HepG2 (cell line): ENCODE measurements around the gene CDH13. TPM values are rescaled to one million over a fixed set of nuclear protein-coding genes. Genes with fewer than 3 reads are reported as not detected.

ENCODE experiments used
- ATAC-seq: fragments of 200-7000 bp; cut with Tn5 transposase; 3 replicates; pipeline ENCODE4 v1.9.1; 2020; ENCODE audit warnings: mild to moderate bottlenecking, moderate library complexity
- BruUV-seq: library from RNA; stranded (reverse); fragments of 400-500 nt; replicated peaks from 2 replicates; lab custom pipeline; 2021; lab: Mats Ljungman, UMichigan
- CTCF ChIA-PET: fragments of 300-600 bp; formaldehyde crosslinking; extraction: SDS; loops from one replicate; lab custom pipeline; 2021; ENCODE audit warnings: low total read pairs, inconsistent platforms, low intra/inter-chr PET ratio; lab: Yijun Ruan, JAX
- POLR2A ChIA-PET: fragments of 350-600 bp; sonication (Branson Sonifier 250); formaldehyde crosslinking; loops from one replicate; lab custom pipeline; 2020; ENCODE audit warnings: antibody characterized with exemption, inconsistent platforms; lab: Yijun Ruan, JAX
- DNase-seq: peaks from one replicate; pipeline ENCODE4 v3.0.0-alpha.2; 2015; ENCODE audit warnings: low spot score
- FAIRE-seq: peaks from 3 replicates; lab custom pipeline; 2011; peaks lifted over from hg19 to GRCh38; lab: Jason Lieb, UNC
- H2AFZ ChIP-seq: one replicate; pipeline ENCODE4 v1.6.1; 2011; ENCODE audit warnings: low read length, inconsistent platforms
- H3K27ac ChIP-seq: fragments of 300-600 bp; 3 replicates; pipeline ENCODE4 v1.8.0; 2011; ENCODE audit warnings: mixed run types, mild to moderate bottlenecking, mixed read lengths, low read length, inconsistent platforms; ENCODE audit not compliant: insufficient read depth; ENCODE audit errors: extremely low read length
- H3K27me3 ChIP-seq, 2 experiments: fragments of 200-600 bp in 1 of 2; 2 replicates in 1 of 2; 3 replicates in 1 of 2; pipeline versions ENCODE4 v1.6.0 to v1.8.0; 2011; ENCODE audit warnings: low read length in 2 of 2, mild to moderate bottlenecking in 2 of 2, moderate library complexity in 2 of 2, inconsistent platforms in 1 of 2; ENCODE audit not compliant: insufficient read depth in 2 of 2, control insufficient read depth in 1 of 2
- H3K36me3 ChIP-seq, 2 experiments: fragments of 200-600 bp in 1 of 2; replicated peaks in 1 of 2; 2 replicates in 1 of 2; 3 replicates in 1 of 2; pipeline versions ENCODE4 v1.5.1 to v1.8.0; 2011; ENCODE audit warnings: low read length in 2 of 2, inconsistent platforms in 1 of 2; ENCODE audit not compliant: insufficient read depth in 2 of 2, control insufficient read depth in 1 of 2
- H3K4me1 ChIP-seq: 2 replicates; pipeline ENCODE4 v1.5.1; 2012; ENCODE audit warnings: low read length, inconsistent platforms; ENCODE audit not compliant: insufficient read depth
- H3K4me2 ChIP-seq: 2 replicates; pipeline ENCODE4 v1.6.0; 2011; ENCODE audit warnings: low read depth, low read length, inconsistent platforms
- H3K4me3 ChIP-seq, 3 experiments: fragments of 200-600 bp in 1 of 3; sonication (generic), shearing (Covaris generic) in 1 of 3; replicated peaks in 1 of 3; 2 replicates each; pipeline ENCODE4 v1.5.1; 2011 to 2016; ENCODE audit warnings: low read length in 3 of 3, inconsistent platforms in 2 of 3, low read depth in 2 of 3, mild to moderate bottlenecking in 2 of 3, control low read depth in 1 of 3, mixed read lengths in 1 of 3; ENCODE audit not compliant: insufficient read depth in 1 of 3
- H3K79me2 ChIP-seq: one replicate; pipeline ENCODE4 v1.6.1; 2011; ENCODE audit warnings: low read length, inconsistent platforms; ENCODE audit not compliant: insufficient read depth
- H3K9ac ChIP-seq: 2 replicates; pipeline ENCODE4 v1.6.0; 2011; ENCODE audit warnings: mild to moderate bottlenecking, low read depth, low read length, inconsistent platforms; ENCODE audit not compliant: insufficient read depth
- H3K9me3 ChIP-seq: 2 replicates; pipeline ENCODE4 v1.5.1; 2012; ENCODE audit warnings: mild to moderate bottlenecking, low read length
- H4K20me1 ChIP-seq: 2 replicates; pipeline ENCODE4 v1.6.0; 2011; ENCODE audit warnings: inconsistent platforms, mild to moderate bottlenecking, low read length, moderate library complexity; ENCODE audit not compliant: insufficient read depth
- ELF3 ChIP-seq: IDR thresholded peaks from 2 replicates; pipeline ENCODE4 v1.6.1; 2016; ENCODE audit warnings: missing genetic modification reagents, missing compliant biosample characterization
- HMGA1 ChIP-seq: sonication (generic); formaldehyde crosslinking; conservative IDR thresholded peaks from 2 replicates; pipeline ENCODE4 v1.4.0; 2020; ENCODE audit warnings: missing genetic modification reagents
- LCORL ChIP-seq, 2 experiments: fragments of 450-650 bp in 1 of 2; sonication (generic) in 1 of 2; formaldehyde crosslinking in 1 of 2; IDR thresholded peaks; 2 replicates each; pipeline versions ENCODE4 v1.5.0 to v1.6.1; 2017 to 2020; ENCODE audit warnings: antibody characterized with exemption in 1 of 2, missing genetic modification reagents in 1 of 2
- NFIB ChIP-seq: sonication (generic); formaldehyde crosslinking; IDR thresholded peaks from 2 replicates; pipeline ENCODE4 v1.9.0; 2021; ENCODE audit warnings: missing genetic modification reagents, mild to moderate bottlenecking, borderline replicate concordance
- PCBP1 ChIP-seq: fragments of 200-400 bp; formaldehyde crosslinking; IDR thresholded peaks from 2 replicates; pipeline ENCODE4 v1.6.1; 2017; ENCODE audit warnings: mild to moderate bottlenecking, low read depth, low read length, borderline replicate concordance
- TBP ChIP-seq: sonication (generic); formaldehyde crosslinking; IDR thresholded peaks from 2 replicates; pipeline ENCODE4 v1.5.0; 2020; ENCODE audit warnings: missing genetic modification reagents
- ZBTB21 ChIP-seq: sonication (generic); formaldehyde crosslinking; IDR thresholded peaks from 2 replicates; pipeline ENCODE4 v1.4.0; 2020; ENCODE audit warnings: missing genetic modification reagents
- ZBTB4 ChIP-seq: sonication (generic); formaldehyde crosslinking; IDR thresholded peaks from 2 replicates; pipeline ENCODE4 v1.4.0; 2020; ENCODE audit warnings: missing genetic modification reagents, mild to moderate bottlenecking, borderline replicate concordance
- ZMAT5 ChIP-seq: sonication (generic); formaldehyde crosslinking; IDR thresholded peaks from 2 replicates; pipeline ENCODE4 v1.5.0; 2020; ENCODE audit warnings: mild to moderate bottlenecking, low read depth, missing genetic modification reagents, borderline replicate concordance
- ZNF354B ChIP-seq: sonication (generic); formaldehyde crosslinking; IDR thresholded peaks from 2 replicates; pipeline ENCODE4 v1.8.0; 2022; ENCODE audit warnings: mild to moderate bottlenecking, missing genetic modification reagents
- ZNF431 ChIP-seq: sonication (generic); formaldehyde crosslinking; IDR thresholded peaks from 2 replicates; pipeline ENCODE4 v1.9.0; 2022; ENCODE audit warnings: missing genetic modification reagents, low read depth, mild to moderate bottlenecking, borderline replicate concordance
- ZNF563 ChIP-seq: sonication (generic); formaldehyde crosslinking; IDR thresholded peaks from 2 replicates; pipeline ENCODE4 v1.8.0; 2022; ENCODE audit warnings: mild to moderate bottlenecking, moderate library complexity, missing genetic modification reagents
- ZNF570 ChIP-seq: sonication (generic); formaldehyde crosslinking; IDR thresholded peaks from 2 replicates; pipeline ENCODE4 v1.4.0; 2020; ENCODE audit warnings: mild to moderate bottlenecking, missing genetic modification reagents, borderline replicate concordance
- ZNF670 ChIP-seq: sonication (generic); formaldehyde crosslinking; IDR thresholded peaks from 2 replicates; pipeline ENCODE4 v1.8.0; 2022; ENCODE audit warnings: mild to moderate bottlenecking, missing genetic modification reagents, borderline replicate concordance
- ZNF709 ChIP-seq: sonication (generic); formaldehyde crosslinking; IDR thresholded peaks from 2 replicates; pipeline ENCODE4 v1.5.0; 2020; ENCODE audit warnings: mild to moderate bottlenecking, missing genetic modification reagents
- ZNF850 ChIP-seq: sonication (generic); formaldehyde crosslinking; conservative IDR thresholded peaks from 2 replicates; pipeline ENCODE4 v1.9.0; 2021; ENCODE audit warnings: mild to moderate bottlenecking, missing genetic modification reagents
- WGBS: methylation state at CpG from one replicate; pipeline ENCODE4 v1.1.6; 2017; ENCODE audit warnings: low lambda C conversion rate; 5-methylcytosine and 5-hydroxymethylcytosine counted together
- in situ Hi-C: cut with HindIII; loops from 2 replicates; pipeline ENCODE4 v1.10.0; 2017; ENCODE audit warnings: low pct_unique_long_range_greater_than_20kb; ENCODE audit not compliant: extremely low pct_ligation_motif_present
- intact Hi-C: fragments of 100-400 bp; cut with micrococcal nuclease; formaldehyde crosslinking; loops from one replicate; pipeline ENCODE4 v1.10.0; 2022; ENCODE audit not compliant: unreplicated experiment
- polyA plus RNA-seq, 8 experiments: library from polyadenylated mRNA; depleted of rRNA in 3 of 8; stranded (reverse) in 7 of 8; unstranded in 1 of 8; fragments of >200 nt; fragmentation: Illumina TruSeq in 4 of 8; extraction: Trizol in 4 of 8; gene quantifications; 2 replicates each; pipeline versions ENCODE4 v1.2.1 to v1.2.3, GENCODE V29; 2011 to 2016; ENCODE audit warnings: low read depth in 4 of 8, missing spikeins in 1 of 8, mixed read lengths in 1 of 8; ENCODE audit not compliant: insufficient read depth in 1 of 8
- total RNA-seq, 5 experiments: library from RNA; depleted of rRNA; stranded (reverse); fragments of >200 nt; fragmentation: Illumina TruSeq; extraction: Trizol; gene quantifications; 2 replicates each; pipeline ENCODE4 v1.2.3, GENCODE V29; 2016; ENCODE audit warnings: low read depth in 1 of 5
- TF ChIP-seq, protein P1 (sequence below): sonication (generic); formaldehyde crosslinking; IDR thresholded peaks from 2 replicates; pipeline ENCODE4 v1.5.0; 2020; ENCODE audit warnings: missing genetic modification reagents
- TF ChIP-seq, protein P2 (sequence below): sonication (generic); formaldehyde crosslinking; conservative IDR thresholded peaks from 2 replicates; pipeline ENCODE4 v1.4.0; 2020; ENCODE audit warnings: missing genetic modification reagents

CDH13 gene
- total and polyA plus RNA-seq, 2 of the 13 experiments (the other 11 are each of a cell fraction or from before 2014, with no cell fraction given) = not detected

DNA sequence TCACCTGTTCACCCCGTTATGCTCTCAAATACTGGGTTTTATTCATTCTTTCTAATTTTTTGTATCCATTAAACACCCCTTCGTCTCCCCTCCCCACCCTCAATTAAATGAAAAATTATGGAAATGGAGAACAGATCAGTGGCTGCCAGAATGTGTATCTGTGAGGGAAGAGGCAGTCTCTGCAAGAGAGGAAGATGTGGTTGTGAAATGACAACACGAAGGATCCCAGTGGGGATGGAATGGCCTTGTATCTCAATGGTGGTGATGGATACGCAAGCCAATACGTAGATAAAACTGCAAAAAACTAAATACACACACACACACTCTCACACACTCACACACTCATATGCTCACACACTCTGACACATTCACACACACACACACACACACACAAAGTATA is 570.7 kb downstream of the CDH13 start:
- DNase-seq = no peak
- FAIRE-seq = no peak
- Histone ChIP-seq H3K4me3 (no peak overlapping the region), H3K27me3 (no peaks in the 10 kb centered on the region; a peak in 1 of 5 replicates), H3K4me2 (no peak overlapping the region), H3K27ac (no peak overlapping the region), H3K79me2 (no peaks in the 10 kb centered on the region), H3K9ac (no peak overlapping the region), H4K20me1 (no peaks in the 10 kb centered on the region), H3K9me3 (no peaks in the 10 kb centered on the region), H2AFZ (no peak overlapping the region), H3K4me1 (no peaks in the 10 kb centered on the region), H3K36me3 (no peaks in the 10 kb centered on the region)
- in situ Hi-C loops = no loop called here
- under 1% methylated on average over 5 of the region's 5 CpGs for WGBS
- ChIA-PET CTCF (no interaction called here), POLR2A (no interaction called here)
- ATAC-seq = no peak
- intact Hi-C loops = no loop called here
- BruUV-seq = no TSS peak
- TF ChIP-seq HMGA1 (CRISPR knock-in tag) = no peak
- no peak for TF ChIP-seq TBP (CRISPR knock-in tag)
- TF ChIP-seq, protein P1, sequence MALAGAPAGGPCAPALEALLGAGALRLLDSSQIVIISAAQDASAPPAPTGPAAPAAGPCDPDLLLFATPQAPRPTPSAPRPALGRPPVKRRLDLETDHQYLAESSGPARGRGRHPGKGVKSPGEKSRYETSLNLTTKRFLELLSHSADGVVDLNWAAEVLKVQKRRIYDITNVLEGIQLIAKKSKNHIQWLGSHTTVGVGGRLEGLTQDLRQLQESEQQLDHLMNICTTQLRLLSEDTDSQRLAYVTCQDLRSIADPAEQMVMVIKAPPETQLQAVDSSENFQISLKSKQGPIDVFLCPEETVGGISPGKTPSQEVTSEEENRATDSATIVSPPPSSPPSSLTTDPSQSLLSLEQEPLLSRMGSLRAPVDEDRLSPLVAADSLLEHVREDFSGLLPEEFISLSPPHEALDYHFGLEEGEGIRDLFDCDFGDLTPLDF (CRISPR knock-in tag) = no peak
- no peak for TF ChIP-seq ZNF431 (CRISPR knock-in tag)
- TF ChIP-seq, protein P2, sequence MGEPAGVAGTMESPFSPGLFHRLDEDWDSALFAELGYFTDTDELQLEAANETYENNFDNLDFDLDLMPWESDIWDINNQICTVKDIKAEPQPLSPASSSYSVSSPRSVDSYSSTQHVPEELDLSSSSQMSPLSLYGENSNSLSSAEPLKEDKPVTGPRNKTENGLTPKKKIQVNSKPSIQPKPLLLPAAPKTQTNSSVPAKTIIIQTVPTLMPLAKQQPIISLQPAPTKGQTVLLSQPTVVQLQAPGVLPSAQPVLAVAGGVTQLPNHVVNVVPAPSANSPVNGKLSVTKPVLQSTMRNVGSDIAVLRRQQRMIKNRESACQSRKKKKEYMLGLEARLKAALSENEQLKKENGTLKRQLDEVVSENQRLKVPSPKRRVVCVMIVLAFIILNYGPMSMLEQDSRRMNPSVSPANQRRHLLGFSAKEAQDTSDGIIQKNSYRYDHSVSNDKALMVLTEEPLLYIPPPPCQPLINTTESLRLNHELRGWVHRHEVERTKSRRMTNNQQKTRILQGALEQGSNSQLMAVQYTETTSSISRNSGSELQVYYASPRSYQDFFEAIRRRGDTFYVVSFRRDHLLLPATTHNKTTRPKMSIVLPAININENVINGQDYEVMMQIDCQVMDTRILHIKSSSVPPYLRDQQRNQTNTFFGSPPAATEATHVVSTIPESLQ = no peak
- TF ChIP-seq ZNF570 = no peak
- TF ChIP-seq ZBTB21 = no peak
- TF ChIP-seq PCBP1 = no peak
- no peak for TF ChIP-seq ZBTB4
- no peak for TF ChIP-seq ZNF563 (CRISPR knock-in tag)
- no peak for TF ChIP-seq ZNF354B (CRISPR knock-in tag)
- no peak for TF ChIP-seq ZNF670 (CRISPR knock-in tag)
- no peak for TF ChIP-seq ZMAT5 (CRISPR knock-in tag)
- TF ChIP-seq ZNF850 (CRISPR knock-in tag) = no peak
- no peak for TF ChIP-seq NFIB (CRISPR knock-in tag)
- no peak for TF ChIP-seq ZNF709 (CRISPR knock-in tag)
- TF ChIP-seq LCORL (IDR thresholded peaks at IDR 0.05) = no peak
- no peak for TF ChIP-seq LCORL (CRISPR knock-in tag; IDR thresholded peaks at IDR 0.05)
- no peak for TF ChIP-seq ELF3 (CRISPR knock-in tag)
